NOMO-1 treated with dmso at 0.1 percent for 144 hours (cell line): ENCODE measurements around the gene KLHL35.

ENCODE experiments used
- DNase-seq: peaks from one replicate; lab custom pipeline; 2025; ENCODE audit not compliant: unreplicated experiment; lab: John Stamatoyannopoulos, UW

Gene KLHL35

GRCh38 chr11:75469785-75470405, 36.9 kb upstream of the KLHL35 start:
- no peak for DNase-seq

GRCh38 chr11:75468534-75469340, 35.7 kb upstream of the KLHL35 start:
- DNase-seq, result no peak

DNA sequence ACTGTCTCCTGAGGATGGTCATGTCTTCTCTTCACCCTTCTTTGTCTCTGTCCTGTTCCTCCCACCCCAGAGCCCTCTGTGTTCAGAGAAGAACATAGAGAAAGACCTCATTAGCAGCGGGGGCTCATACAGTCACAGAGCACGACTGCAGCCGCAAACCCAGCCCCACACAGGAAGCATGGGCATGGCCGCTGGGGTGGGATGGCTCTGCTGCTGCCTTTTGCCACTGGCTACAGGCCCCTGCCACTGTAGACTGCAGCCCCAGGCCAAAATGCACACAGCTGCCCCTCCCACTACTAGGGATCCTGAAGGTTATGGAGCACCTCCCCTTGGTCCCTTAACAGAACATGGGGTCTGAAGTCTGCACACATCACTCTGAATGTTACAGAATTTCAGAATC, 34.9 kb upstream of the KLHL35 start:
- no peak for DNase-seq

DNA sequence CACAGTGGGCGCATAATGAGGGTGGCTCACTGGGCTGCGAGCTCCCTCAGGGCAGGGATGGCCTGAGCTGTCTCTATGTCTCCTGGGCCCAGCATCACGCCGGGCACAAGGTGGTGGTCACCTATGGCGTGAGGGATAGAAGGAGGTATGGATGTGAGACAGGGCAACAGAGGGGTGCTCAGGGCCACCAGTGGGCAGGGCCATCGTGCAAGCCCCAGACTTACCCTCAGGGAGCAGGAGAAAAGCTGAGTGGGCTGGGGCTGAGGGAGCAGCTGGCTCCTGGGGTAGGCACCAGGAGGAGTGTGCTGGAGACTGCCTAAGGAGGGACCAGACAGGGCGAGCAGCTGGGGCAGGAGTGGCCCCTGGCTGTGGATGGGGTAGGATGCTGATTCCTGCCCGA, 34.3 kb upstream of the KLHL35 start:
- DNase-seq, result no peak

GRCh38 chr11:75465701-75466531, 32.9 kb upstream of the KLHL35 start:
- DNase-seq, result no peak

DNA sequence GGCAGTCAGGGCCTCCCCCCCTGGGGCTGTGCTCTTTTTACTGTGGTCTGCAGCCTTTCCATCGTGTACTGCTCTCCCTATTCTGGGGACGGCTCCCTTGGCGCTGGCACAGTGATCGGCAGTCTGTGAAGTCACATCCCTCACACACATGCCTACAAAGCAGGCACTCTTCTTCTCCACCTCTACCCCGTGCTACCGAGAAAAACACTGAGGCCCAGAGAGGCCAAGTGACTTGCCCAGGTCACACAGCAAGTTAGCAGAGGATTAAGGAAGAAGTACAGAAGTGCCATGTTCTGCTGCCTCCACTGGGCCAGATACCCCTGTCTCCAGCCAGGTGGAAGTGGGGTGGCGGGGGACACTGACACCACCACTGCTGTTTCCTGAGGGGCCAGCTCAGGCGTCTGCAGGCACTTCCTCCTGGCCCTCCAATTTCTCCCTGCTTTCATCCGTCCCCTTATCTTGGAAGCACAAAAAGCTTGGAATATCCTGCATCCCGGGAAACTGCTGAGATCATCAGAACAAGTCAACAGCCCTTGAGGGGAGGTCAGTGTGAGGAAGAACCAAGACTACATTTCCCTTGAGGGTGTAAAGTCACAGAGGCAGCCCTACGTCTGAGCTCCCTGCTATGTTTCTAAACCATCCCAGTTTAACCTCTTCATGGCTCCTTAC, 30.2 kb upstream of the KLHL35 start:
- no peak for DNase-seq

GRCh38 chr11:75462117-75462653, 29.2 kb upstream of the KLHL35 start:
- DNase-seq, result no peak

- DNase-seq, result no peak
These were observed 28.1 kb upstream of the KLHL35 start for GRCh38 chr11:75461151-75461550.

- DNase-seq, result no peak
These were observed 23.7 kb upstream of the KLHL35 start for GRCh38 chr11:75456596-75457183.

- no peak for DNase-seq
These were observed 22.0 kb upstream of the KLHL35 start for GRCh38 chr11:75454987-75455386.

GRCh38 chr11:75453916-75454655, 21.1 kb upstream of the KLHL35 start:
- no peak for DNase-seq

GRCh38 chr11:75450826-75451821, 18.1 kb upstream of the KLHL35 start:
- DNase-seq, result no peak

- no peak for DNase-seq
These were observed 17.2 kb upstream of the KLHL35 start for GRCh38 chr11:75450236-75450635.

DNA sequence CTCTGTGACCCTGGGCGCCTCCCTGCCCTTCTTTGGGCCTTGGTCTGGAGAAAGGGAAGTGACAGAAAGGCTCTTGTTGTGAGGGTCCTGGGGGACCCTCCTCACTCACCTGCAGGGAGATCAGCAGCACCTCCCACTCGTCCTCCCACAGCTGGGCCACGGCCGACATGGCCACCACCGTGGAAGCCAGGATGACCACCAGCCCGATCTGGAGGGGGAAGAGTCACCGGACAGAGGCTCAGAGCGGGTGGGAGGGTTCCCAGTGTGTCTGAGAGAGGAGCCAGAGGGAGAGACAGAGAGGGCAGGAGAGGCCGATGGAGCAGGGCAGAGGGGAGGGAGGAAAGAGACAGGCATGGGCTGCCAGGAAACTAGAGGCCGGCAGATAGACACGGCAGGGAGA, 16.8 kb upstream of the KLHL35 start:
- DNase-seq, result no peak

DNA sequence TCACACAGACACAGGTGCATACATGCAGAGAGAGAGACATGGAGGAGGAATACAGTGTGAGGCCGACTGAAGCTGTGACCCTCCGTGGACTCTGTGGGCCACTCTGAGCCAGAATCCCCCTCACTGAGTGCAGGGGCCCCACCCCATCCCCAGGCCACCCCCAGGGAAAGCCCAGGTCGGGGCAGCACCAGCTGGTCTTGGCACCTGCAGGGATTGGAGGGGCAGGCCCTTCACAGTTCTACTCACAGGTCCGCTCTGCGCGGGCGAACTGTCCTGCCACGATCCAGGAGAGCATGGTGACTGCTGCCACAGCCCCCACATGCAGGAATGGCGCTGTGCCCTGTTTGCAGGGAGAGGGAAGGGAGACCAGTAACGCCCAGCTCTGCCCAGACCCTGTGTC, 16.3 kb upstream of the KLHL35 start:
- DNase-seq, result no peak

GRCh38 chr11:75447415-75447814, 14.4 kb upstream of the KLHL35 start:
- no peak for DNase-seq

DNA sequence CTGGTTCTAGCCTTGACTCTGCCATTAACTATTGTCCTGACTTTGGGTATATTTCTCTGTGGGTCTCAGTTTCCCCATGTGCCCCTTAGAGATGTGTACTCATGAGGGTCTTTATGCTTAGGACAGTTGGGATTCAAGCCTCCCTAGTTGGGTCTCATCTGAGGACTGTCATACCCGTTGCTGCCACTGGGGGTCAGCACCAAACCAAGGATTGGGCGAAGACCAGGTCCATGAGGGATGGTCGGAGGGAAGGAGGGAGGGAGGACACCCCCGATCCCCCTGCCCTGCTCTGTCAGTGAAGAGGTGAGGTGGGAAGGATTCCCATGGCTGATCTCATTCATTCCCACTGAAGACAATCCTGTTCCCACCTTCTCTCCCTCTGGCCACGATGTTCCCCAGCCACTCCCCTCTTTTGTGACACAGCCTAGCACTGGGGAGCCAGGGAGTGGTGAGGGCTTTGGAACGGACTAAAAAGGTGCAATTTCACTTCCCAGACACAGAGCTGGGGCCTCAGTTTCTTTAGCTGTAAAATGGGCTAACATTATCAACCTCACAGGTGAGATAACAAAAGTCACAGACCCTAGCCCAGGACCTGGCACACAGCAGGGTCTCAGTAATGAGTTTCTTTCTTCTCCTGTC, 12.4 kb upstream of the KLHL35 start:
- DNase-seq, result no peak

- no peak for DNase-seq
These were observed 10.0 kb upstream of the KLHL35 start for GRCh38 chr11:75443043-75443442.
